GM23338 (cell line): Measurements from ENCODE around the gene CACNA1A. TPM values are rescaled to one million over a fixed set of nuclear protein-coding genes. Genes with fewer than 3 reads are reported as not detected.

Experiments used
- ATAC-seq: fragments of 200-7000 bp; cut with Tn5 transposase; 3 replicates; pipeline ENCODE4 v1.9.1; 2020
- DNase-seq: peaks from one replicate; pipeline ENCODE4 v3.0.0-alpha.2; 2015; ENCODE audit warnings: low spot score
- H2AFZ ChIP-seq: fragments of 200-600 bp; sonication (generic); 2 replicates; pipeline ENCODE4 v1.8.0; 2016; ENCODE audit warnings: antibody characterized with exemption, mild to moderate bottlenecking, moderate library complexity
- H3F3A ChIP-seq: fragments of 200-600 bp; sonication (generic); replicated peaks from 2 replicates; pipeline ENCODE4 v1.8.0; 2017; ENCODE audit warnings: antibody characterized with exemption, mixed run types, low read depth
- H3K27ac ChIP-seq: fragments of 200-600 bp; sonication (generic); 2 replicates; pipeline ENCODE4 v1.6.1; 2016; ENCODE audit warnings: low read depth
- H3K27me3 ChIP-seq: fragments of 200-600 bp; sonication (generic); 2 replicates; pipeline ENCODE4 v1.8.0; 2016; ENCODE audit warnings: mild to moderate bottlenecking, mixed run types, moderate library complexity; ENCODE audit not compliant: insufficient read depth
- H3K36me3 ChIP-seq: fragments of 200-600 bp; sonication (generic); 2 replicates; pipeline ENCODE4 v1.8.0; 2016; ENCODE audit warnings: mild to moderate bottlenecking; ENCODE audit not compliant: insufficient read depth
- H3K4me1 ChIP-seq: fragments of 200-600 bp; sonication (generic); 2 replicates; pipeline ENCODE4 v1.8.0; 2016; ENCODE audit warnings: mild to moderate bottlenecking, moderate library complexity; ENCODE audit not compliant: insufficient read depth
- H3K4me2 ChIP-seq: fragments of 200-600 bp; sonication (generic); 2 replicates; pipeline ENCODE4 v1.7.1; 2017; ENCODE audit warnings: mixed run types
- H3K4me3 ChIP-seq: fragments of 200-600 bp; sonication (generic); 2 replicates; pipeline ENCODE4 v1.6.1; 2016; ENCODE audit warnings: mixed run types
- H3K79me2 ChIP-seq: fragments of 200-600 bp; sonication (generic); replicated peaks from 2 replicates; pipeline ENCODE4 v1.8.0; 2017; ENCODE audit warnings: mild to moderate bottlenecking; ENCODE audit not compliant: insufficient read depth
- H3K9me2 ChIP-seq: fragments of 200-600 bp; sonication (generic); 2 replicates; pipeline ENCODE4 v1.8.0; 2017; ENCODE audit not compliant: insufficient read depth
- H4K20me1 ChIP-seq: fragments of 200-600 bp; sonication (generic); replicated peaks from 2 replicates; pipeline ENCODE4 v1.8.0; 2017; ENCODE audit warnings: mild to moderate bottlenecking; ENCODE audit not compliant: insufficient read depth
- H3K27ac Mint-ChIP-seq: 2 replicates; pipeline ENCODE4 v1.8.0; 2020; ENCODE audit warnings: inconsistent platforms, mild to moderate bottlenecking, moderate library complexity, mixed read lengths
- H3K27me3 Mint-ChIP-seq: 3 replicates; pipeline ENCODE4 v1.8.0; 2022; ENCODE audit warnings: low read depth, mild to moderate bottlenecking, moderate library complexity, mixed read lengths, inconsistent platforms; ENCODE audit not compliant: insufficient read depth, poor library complexity
- H3K36me3 Mint-ChIP-seq: 3 replicates; pipeline ENCODE4 v1.8.0; 2021; ENCODE audit warnings: low read depth, mild to moderate bottlenecking, inconsistent platforms, moderate library complexity, mixed read lengths
- H3K4me1 Mint-ChIP-seq: 3 replicates; pipeline ENCODE4 v1.8.0; 2020; ENCODE audit warnings: mild to moderate bottlenecking, inconsistent platforms, mixed read lengths
- H3K4me3 Mint-ChIP-seq: 3 replicates; pipeline ENCODE4 v1.8.0; 2021; ENCODE audit warnings: moderate library complexity, mild to moderate bottlenecking, inconsistent platforms, mixed read lengths
- H3K9me3 Mint-ChIP-seq: 3 replicates; pipeline ENCODE4 v1.8.0; 2020; ENCODE audit warnings: moderate library complexity, mild to moderate bottlenecking, inconsistent platforms, mixed read lengths
- CREB1 ChIP-seq: fragments of 250-450 bp; sonication (Bioruptor Pico); IDR thresholded peaks from 2 replicates; pipeline ENCODE4 v1.5.0; 2020; ENCODE audit warnings: low read depth, mild to moderate bottlenecking, moderate library complexity
- EZH2 ChIP-seq: fragments of 200-600 bp; sonication (generic); IDR thresholded peaks from one replicate; pipeline ENCODE4 v1.8.0; 2017; ENCODE audit warnings: antibody characterized with exemption, mild to moderate bottlenecking, low read depth; ENCODE audit not compliant: unreplicated experiment
- EZH2phosphoT487 ChIP-seq: fragments of 200-600 bp; sonication (generic); IDR thresholded peaks from one replicate; pipeline ENCODE4 v1.8.1; 2018; ENCODE audit warnings: antibody characterized with exemption; ENCODE audit not compliant: unreplicated experiment
- JUNB ChIP-seq: IDR thresholded peaks from one replicate; pipeline ENCODE4 v1.6.1; 2016; ENCODE audit warnings: antibody characterized with exemption; ENCODE audit not compliant: unreplicated experiment
- NANOG ChIP-seq: IDR thresholded peaks from 2 replicates; pipeline ENCODE4 v1.6.1; 2016; ENCODE audit warnings: antibody characterized with exemption, borderline replicate concordance
- POLR2AphosphoS5 ChIP-seq: IDR thresholded peaks from 2 replicates; pipeline ENCODE4 v1.6.1; 2016; ENCODE audit warnings: antibody characterized with exemption, low read depth
- STAT1 ChIP-seq: IDR thresholded peaks from one replicate; pipeline ENCODE4 v1.6.1; 2016; ENCODE audit warnings: antibody characterized with exemption; ENCODE audit not compliant: unreplicated experiment
- ZNF114 ChIP-seq: fragments of 250-450 bp; sonication (Bioruptor Pico); IDR thresholded peaks from 2 replicates; pipeline ENCODE4 v1.5.0; 2020; ENCODE audit warnings: mild to moderate bottlenecking, moderate library complexity
- ZNF331 ChIP-seq: fragments of 250-450 bp; sonication (Bioruptor Pico); IDR thresholded peaks from 2 replicates; pipeline ENCODE4 v1.5.0; 2020; ENCODE audit warnings: low read depth, mild to moderate bottlenecking, moderate library complexity
- polyA plus RNA-seq: library from polyadenylated mRNA; unstranded; fragments of >200 nt; fragmentation: Nextera tagmentation; extraction: Ambion mirVana; gene quantifications from 2 replicates; pipeline ENCODE4 v1.2.1, GENCODE V29; 2016
- total RNA-seq: library from RNA; depleted of rRNA; stranded (reverse); fragments of >200 nt; shearing (Covaris generic); gene quantifications from 2 replicates; pipeline ENCODE4 v1.2.3, GENCODE V29; 2014
- TF ChIP-seq, protein P1 (sequence below): IDR thresholded peaks from 2 replicates; pipeline ENCODE4 v1.6.1; 2016; ENCODE audit warnings: antibody characterized with exemption
- TF ChIP-seq, protein P2 (sequence below), 2 experiments: fragments of 200-600 bp in 1 of 2; sonication (generic) in 1 of 2; conservative IDR thresholded peaks; 2 replicates each; pipeline versions ENCODE4 v1.5.1 to v1.6.1; 2016 to 2017; ENCODE audit warnings: antibody characterized with exemption in 2 of 2, low read depth in 2 of 2, mild to moderate bottlenecking in 2 of 2, moderate library complexity in 1 of 2
- TF ChIP-seq, protein P3 (sequence below): IDR thresholded peaks from one replicate; pipeline ENCODE4 v1.6.1; 2018; ENCODE audit warnings: antibody characterized with exemption; ENCODE audit not compliant: unreplicated experiment
- TF ChIP-seq, protein P4 (sequence below): fragments of 250-450 bp; sonication (Bioruptor Pico); IDR thresholded peaks from 2 replicates; pipeline ENCODE4 v1.5.0; 2020; ENCODE audit warnings: mild to moderate bottlenecking, moderate library complexity

The CACNA1A gene
- total and polyA plus RNA-seq, 2 experiments from 2014 or later, result 7.4 to 20.3 TPM

DNA sequence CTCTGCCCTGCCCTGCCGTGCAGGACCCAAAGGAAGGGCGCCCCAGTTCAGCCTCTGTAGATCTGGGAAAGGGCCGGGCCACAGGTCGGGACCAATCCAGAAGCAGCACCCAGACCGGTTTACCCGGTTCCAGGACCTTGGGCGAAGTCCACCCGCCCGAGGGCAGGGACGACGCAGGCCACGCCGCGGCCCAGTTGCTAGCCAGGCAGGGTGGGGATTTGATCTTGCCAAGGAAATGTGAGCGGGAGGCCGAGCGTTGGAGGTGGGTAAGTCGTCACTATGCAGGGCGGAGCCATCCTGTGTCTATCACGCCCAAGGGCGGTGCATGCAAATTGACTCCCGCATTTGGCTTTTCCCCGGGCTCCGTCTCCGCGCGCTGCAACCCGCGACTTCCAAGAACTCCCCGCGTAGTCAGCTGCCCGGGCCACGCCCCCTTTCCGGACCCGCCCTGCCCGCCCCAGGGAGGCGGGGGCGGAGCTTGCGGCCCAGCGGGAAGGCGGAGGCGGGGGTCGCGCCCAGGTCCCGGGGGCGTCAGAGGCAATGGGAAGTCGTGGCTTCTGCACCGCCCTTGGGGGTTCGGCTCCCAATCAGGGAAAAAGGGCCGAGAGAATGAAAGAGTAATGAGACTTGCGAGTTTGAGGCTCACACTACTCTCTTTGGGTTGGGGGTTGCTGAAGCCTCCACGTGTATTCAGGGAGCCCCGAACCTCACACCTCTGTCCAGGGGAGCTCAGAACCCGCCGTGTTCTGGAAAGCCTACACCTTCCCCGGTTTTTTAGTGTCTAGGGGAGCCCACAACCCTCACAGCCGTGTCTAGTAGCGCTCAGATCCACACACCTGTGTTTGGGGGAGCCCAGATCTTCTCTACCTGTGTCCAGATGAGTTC, 343.3 kb downstream of the CACNA1A start:
- Histone ChIP-seq H3F3A (peaks cover 32% of the 10 kb centered on the region), H3K4me1 (peaks cover 56% of the 10 kb centered on the region), H3K36me3 (no peaks in the 10 kb centered on the region), H4K20me1 (no peaks in the 10 kb centered on the region; the same call in 1 of the 2 replicates), H3K27ac (peak overlapping the region; percentile 100), H3K4me3 (peak overlapping the region; percentile 61), H2AFZ (no peak overlapping the region), H3K27me3 (no peaks in the 10 kb centered on the region), H3K9me2 (no peaks in the 10 kb centered on the region), H3K4me2 (peak overlapping the region; percentile 85), H3K79me2 (peaks cover 14% of the 10 kb centered on the region)
- H3K4me3 Mint-ChIP-seq, result peak overlapping the region; percentile 75
- TF ChIP-seq, protein P1, sequence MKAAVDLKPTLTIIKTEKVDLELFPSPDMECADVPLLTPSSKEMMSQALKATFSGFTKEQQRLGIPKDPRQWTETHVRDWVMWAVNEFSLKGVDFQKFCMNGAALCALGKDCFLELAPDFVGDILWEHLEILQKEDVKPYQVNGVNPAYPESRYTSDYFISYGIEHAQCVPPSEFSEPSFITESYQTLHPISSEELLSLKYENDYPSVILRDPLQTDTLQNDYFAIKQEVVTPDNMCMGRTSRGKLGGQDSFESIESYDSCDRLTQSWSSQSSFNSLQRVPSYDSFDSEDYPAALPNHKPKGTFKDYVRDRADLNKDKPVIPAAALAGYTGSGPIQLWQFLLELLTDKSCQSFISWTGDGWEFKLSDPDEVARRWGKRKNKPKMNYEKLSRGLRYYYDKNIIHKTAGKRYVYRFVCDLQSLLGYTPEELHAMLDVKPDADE, result no peak
- TF ChIP-seq, protein P2, sequence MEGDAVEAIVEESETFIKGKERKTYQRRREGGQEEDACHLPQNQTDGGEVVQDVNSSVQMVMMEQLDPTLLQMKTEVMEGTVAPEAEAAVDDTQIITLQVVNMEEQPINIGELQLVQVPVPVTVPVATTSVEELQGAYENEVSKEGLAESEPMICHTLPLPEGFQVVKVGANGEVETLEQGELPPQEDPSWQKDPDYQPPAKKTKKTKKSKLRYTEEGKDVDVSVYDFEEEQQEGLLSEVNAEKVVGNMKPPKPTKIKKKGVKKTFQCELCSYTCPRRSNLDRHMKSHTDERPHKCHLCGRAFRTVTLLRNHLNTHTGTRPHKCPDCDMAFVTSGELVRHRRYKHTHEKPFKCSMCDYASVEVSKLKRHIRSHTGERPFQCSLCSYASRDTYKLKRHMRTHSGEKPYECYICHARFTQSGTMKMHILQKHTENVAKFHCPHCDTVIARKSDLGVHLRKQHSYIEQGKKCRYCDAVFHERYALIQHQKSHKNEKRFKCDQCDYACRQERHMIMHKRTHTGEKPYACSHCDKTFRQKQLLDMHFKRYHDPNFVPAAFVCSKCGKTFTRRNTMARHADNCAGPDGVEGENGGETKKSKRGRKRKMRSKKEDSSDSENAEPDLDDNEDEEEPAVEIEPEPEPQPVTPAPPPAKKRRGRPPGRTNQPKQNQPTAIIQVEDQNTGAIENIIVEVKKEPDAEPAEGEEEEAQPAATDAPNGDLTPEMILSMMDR (conservative IDR thresholded peaks at IDR 0.05; ENCODE audit: low read depth in 2 of 2), result no peak
- TF ChIP-seq CREB1 (CRISPR knock-in tag), result peak; percentile 57
- peak; percentile 90 for TF ChIP-seq POLR2AphosphoS5
- TF ChIP-seq JUNB, result no peak
- TF ChIP-seq ZNF114 (CRISPR knock-in tag), result no peak
- no peak for TF ChIP-seq EZH2phosphoT487
- TF ChIP-seq, protein P3, sequence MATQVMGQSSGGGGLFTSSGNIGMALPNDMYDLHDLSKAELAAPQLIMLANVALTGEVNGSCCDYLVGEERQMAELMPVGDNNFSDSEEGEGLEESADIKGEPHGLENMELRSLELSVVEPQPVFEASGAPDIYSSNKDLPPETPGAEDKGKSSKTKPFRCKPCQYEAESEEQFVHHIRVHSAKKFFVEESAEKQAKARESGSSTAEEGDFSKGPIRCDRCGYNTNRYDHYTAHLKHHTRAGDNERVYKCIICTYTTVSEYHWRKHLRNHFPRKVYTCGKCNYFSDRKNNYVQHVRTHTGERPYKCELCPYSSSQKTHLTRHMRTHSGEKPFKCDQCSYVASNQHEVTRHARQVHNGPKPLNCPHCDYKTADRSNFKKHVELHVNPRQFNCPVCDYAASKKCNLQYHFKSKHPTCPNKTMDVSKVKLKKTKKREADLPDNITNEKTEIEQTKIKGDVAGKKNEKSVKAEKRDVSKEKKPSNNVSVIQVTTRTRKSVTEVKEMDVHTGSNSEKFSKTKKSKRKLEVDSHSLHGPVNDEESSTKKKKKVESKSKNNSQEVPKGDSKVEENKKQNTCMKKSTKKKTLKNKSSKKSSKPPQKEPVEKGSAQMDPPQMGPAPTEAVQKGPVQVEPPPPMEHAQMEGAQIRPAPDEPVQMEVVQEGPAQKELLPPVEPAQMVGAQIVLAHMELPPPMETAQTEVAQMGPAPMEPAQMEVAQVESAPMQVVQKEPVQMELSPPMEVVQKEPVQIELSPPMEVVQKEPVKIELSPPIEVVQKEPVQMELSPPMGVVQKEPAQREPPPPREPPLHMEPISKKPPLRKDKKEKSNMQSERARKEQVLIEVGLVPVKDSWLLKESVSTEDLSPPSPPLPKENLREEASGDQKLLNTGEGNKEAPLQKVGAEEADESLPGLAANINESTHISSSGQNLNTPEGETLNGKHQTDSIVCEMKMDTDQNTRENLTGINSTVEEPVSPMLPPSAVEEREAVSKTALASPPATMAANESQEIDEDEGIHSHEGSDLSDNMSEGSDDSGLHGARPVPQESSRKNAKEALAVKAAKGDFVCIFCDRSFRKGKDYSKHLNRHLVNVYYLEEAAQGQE, result no peak
- no peak for TF ChIP-seq ZNF331 (CRISPR knock-in tag)
- TF ChIP-seq EZH2, result no peak
- TF ChIP-seq, protein P4, sequence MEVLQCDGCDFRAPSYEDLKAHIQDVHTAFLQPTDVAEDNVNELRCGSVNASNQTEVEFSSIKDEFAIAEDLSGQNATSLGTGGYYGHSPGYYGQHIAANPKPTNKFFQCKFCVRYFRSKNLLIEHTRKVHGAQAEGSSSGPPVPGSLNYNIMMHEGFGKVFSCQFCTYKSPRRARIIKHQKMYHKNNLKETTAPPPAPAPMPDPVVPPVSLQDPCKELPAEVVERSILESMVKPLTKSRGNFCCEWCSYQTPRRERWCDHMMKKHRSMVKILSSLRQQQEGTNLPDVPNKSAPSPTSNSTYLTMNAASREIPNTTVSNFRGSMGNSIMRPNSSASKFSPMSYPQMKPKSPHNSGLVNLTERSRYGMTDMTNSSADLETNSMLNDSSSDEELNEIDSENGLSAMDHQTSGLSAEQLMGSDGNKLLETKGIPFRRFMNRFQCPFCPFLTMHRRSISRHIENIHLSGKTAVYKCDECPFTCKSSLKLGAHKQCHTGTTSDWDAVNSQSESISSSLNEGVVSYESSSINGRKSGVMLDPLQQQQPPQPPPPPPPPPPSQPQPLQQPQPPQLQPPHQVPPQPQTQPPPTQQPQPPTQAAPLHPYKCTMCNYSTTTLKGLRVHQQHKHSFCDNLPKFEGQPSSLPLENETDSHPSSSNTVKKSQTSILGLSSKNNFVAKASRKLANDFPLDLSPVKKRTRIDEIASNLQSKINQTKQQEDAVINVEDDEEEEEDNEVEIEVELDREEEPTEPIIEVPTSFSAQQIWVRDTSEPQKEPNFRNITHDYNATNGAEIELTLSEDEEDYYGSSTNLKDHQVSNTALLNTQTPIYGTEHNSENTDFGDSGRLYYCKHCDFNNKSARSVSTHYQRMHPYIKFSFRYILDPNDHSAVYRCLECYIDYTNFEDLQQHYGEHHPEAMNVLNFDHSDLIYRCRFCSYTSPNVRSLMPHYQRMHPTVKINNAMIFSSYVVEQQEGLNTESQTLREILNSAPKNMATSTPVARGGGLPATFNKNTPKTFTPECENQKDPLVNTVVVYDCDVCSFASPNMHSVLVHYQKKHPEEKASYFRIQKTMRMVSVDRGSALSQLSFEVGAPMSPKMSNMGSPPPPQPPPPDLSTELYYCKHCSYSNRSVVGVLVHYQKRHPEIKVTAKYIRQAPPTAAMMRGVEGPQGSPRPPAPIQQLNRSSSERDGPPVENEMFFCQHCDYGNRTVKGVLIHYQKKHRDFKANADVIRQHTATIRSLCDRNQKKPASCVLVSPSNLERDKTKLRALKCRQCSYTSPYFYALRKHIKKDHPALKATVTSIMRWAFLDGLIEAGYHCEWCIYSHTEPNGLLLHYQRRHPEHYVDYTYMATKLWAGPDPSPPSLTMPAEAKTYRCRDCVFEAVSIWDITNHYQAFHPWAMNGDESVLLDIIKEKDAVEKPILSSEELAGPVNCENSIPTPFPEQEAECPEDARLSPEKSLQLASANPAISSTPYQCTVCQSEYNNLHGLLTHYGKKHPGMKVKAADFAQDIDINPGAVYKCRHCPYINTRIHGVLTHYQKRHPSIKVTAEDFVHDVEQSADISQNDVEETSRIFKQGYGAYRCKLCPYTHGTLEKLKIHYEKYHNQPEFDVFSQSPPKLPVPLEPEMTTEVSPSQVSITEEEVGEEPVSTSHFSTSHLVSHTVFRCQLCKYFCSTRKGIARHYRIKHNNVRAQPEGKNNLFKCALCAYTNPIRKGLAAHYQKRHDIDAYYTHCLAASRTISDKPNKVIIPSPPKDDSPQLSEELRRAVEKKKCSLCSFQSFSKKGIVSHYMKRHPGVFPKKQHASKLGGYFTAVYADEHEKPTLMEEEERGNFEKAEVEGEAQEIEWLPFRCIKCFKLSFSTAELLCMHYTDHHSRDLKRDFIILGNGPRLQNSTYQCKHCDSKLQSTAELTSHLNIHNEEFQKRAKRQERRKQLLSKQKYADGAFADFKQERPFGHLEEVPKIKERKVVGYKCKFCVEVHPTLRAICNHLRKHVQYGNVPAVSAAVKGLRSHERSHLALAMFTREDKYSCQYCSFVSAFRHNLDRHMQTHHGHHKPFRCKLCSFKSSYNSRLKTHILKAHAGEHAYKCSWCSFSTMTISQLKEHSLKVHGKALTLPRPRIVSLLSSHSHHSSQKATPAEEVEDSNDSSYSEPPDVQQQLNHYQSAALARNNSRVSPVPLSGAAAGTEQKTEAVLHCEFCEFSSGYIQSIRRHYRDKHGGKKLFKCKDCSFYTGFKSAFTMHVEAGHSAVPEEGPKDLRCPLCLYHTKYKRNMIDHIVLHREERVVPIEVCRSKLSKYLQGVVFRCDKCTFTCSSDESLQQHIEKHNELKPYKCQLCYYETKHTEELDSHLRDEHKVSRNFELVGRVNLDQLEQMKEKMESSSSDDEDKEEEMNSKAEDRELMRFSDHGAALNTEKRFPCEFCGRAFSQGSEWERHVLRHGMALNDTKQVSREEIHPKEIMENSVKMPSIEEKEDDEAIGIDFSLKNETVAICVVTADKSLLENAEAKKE, result no peak
- TF ChIP-seq NANOG, result no peak
- TF ChIP-seq STAT1, result no peak
- peaks cover 3% of the 10 kb centered on the region; the same call in 1 of the 3 replicates for H3K36me3 Mint-ChIP-seq
- peaks cover 3% of the 10 kb centered on the region; the same call in 1 of the 3 replicates for H3K9me3 Mint-ChIP-seq
- ATAC-seq, result peak; percentile 48
- peaks cover 18% of the 10 kb centered on the region for H3K27me3 Mint-ChIP-seq
- peak overlapping the region; percentile 99 for H3K27ac Mint-ChIP-seq
- peak; percentile 98 for DNase-seq
- peaks cover 40% of the 10 kb centered on the region for H3K4me1 Mint-ChIP-seq
